HG02870 (cell line): ENCODE results near the gene SPOP.
"Not testable (repeated sequence)": the region's sequence is repeated elsewhere in the genome, so short reads cannot be mapped to it uniquely, and the experiment has no call there.

Experiments
- ATAC-seq: cut with Tn5 transposase; IDR thresholded peaks from one replicate; pipeline ENCODE4 v1.9.1; 2021; ENCODE audit warnings: mild to moderate bottlenecking, moderate library complexity; ENCODE audit not compliant: unreplicated experiment

SPOP gene

GRCh38 chr17:49554694-49555494 lies 123.0 kb downstream of the SPOP start:
- ATAC-seq: no peak

- ATAC-seq: no peak
Observed at GRCh38 chr17:49553676-49554335, 124.1 kb downstream of the SPOP start.

- no peak for ATAC-seq
Observed at GRCh38 chr17:49552070-49552751, 125.7 kb downstream of the SPOP start.

GRCh38 chr17:49551221-49552069 lies 126.5 kb downstream of the SPOP start:
- no peak for ATAC-seq

- not testable (repeated sequence) for ATAC-seq
Observed at GRCh38 chr17:49550764-49551163, 127.1 kb downstream of the SPOP start.

GRCh38 chr17:49549691-49550678 lies 127.9 kb downstream of the SPOP start:
- no peak for ATAC-seq

- ATAC-seq: no peak
Observed at GRCh38 chr17:49549311-49549605, 128.6 kb downstream of the SPOP start.
